Epithelial cell of proximal tubule (primary cell): Measurements from ENCODE around the gene MARK2. TPM values are rescaled to one million over a fixed set of nuclear protein-coding genes. Genes with fewer than 3 reads are reported as not detected.
A peak's percentile ranks its signal among the peaks of the same experiment; 100 is the strongest.

Experiments used
- DNase-seq: peaks from one replicate; pipeline ENCODE4 v3.0.0-alpha.2; 2011; ENCODE audit warnings: low read depth
- H3K4me3 ChIP-seq: 2 replicates; pipeline ENCODE4 v1.5.1; 2011; ENCODE audit warnings: low read depth, mild to moderate bottlenecking, low read length
- CTCF ChIP-seq: conservative IDR thresholded peaks from 2 replicates; pipeline ENCODE4 v1.5.1; 2012; ENCODE audit warnings: low read depth, mild to moderate bottlenecking, low read length
- total RNA-seq: library from RNA; depleted of rRNA; stranded (reverse); fragments of >200 nt; gene quantifications from 2 replicates; pipeline ENCODE4 v1.2.3, GENCODE V29; 2015

MARK2 gene
- total RNA-seq, 1 donor from 2014 or later: 36.2 TPM

- no peak for DNase-seq
- TF ChIP-seq CTCF: no peak
- no peak overlapping the region for H3K4me3 ChIP-seq
These were observed 73.0 kb downstream of the MARK2 start for GRCh38 chr11:63911876-63912275.

GRCh38 chr11:63912678-63913077 is 73.8 kb downstream of the MARK2 start:
- no peak for TF ChIP-seq CTCF
- no peak overlapping the region for H3K4me3 ChIP-seq
- DNase-seq: no peak

- H3K4me3 ChIP-seq: no peak overlapping the region
- TF ChIP-seq CTCF: no peak
- DNase-seq: no peak
These were observed 75.2 kb downstream of the MARK2 start for GRCh38 chr11:63913866-63914830.

GRCh38 chr11:63914896-63915691 is 76.2 kb downstream of the MARK2 start:
- TF ChIP-seq CTCF: no peak
- no peak for DNase-seq
- no peak overlapping the region for H3K4me3 ChIP-seq

- peak overlapping the region; percentile 56 for H3K4me3 ChIP-seq
- TF ChIP-seq CTCF: peak; percentile 54
- no peak for DNase-seq
These were observed 77.3 kb downstream of the MARK2 start for GRCh38 chr11:63915961-63916836.
